IMR-90 (cell line): ENCODE data around the gene MFSD6.

ENCODE experiments used
- BHLHE40 ChIP-seq: fragments of 150-350 bp; IDR thresholded peaks from 2 replicates; pipeline ENCODE4 v1.6.1; 2016; ENCODE audit warnings: mild to moderate bottlenecking, low read depth, low read length
- CEBPB ChIP-seq: IDR thresholded peaks from 2 replicates; pipeline ENCODE4 v1.6.1; 2012; ENCODE audit warnings: low read depth, low read length, improper control_type of control experiment
- CTCF ChIP-seq: conservative IDR thresholded peaks from 2 replicates; pipeline ENCODE4 v1.5.1; 2012; ENCODE audit warnings: mild to moderate bottlenecking, low read depth, low read length, improper control_type of control experiment
- ELK1 ChIP-seq: fragments of 150-350 bp; IDR thresholded peaks from 2 replicates; pipeline ENCODE4 v1.6.1; 2016; ENCODE audit warnings: low read depth, mild to moderate bottlenecking, low read length, moderate library complexity, borderline replicate concordance
- FOS ChIP-seq: fragments of 150-350 bp; IDR thresholded peaks from 2 replicates; pipeline ENCODE4 v1.6.1; 2016; ENCODE audit warnings: low read depth, low read length
- MAFK ChIP-seq: IDR thresholded peaks from 2 replicates; pipeline ENCODE4 v1.6.1; 2012; ENCODE audit warnings: low read depth, low read length, improper control_type of control experiment
- NFE2L2 ChIP-seq: fragments of 150-350 bp; IDR thresholded peaks from 2 replicates; pipeline ENCODE4 v1.6.1; 2016; ENCODE audit warnings: low read depth, mild to moderate bottlenecking, low read length
- POLR2A ChIP-seq: IDR thresholded peaks from 2 replicates; pipeline ENCODE4 v1.6.1; 2012; ENCODE audit warnings: mild to moderate bottlenecking, low read depth, low read length
- RAD21 ChIP-seq: IDR thresholded peaks from 2 replicates; pipeline ENCODE4 v1.6.1; 2012; ENCODE audit warnings: low read length, improper control_type of control experiment
- RCOR1 ChIP-seq: IDR thresholded peaks from 2 replicates; pipeline ENCODE4 v1.6.1; 2012; ENCODE audit warnings: mild to moderate bottlenecking, low read length, improper control_type of control experiment; ENCODE audit not compliant: insufficient replicate concordance
- RFX5 ChIP-seq: IDR thresholded peaks from 2 replicates; pipeline ENCODE4 v1.8.0; 2012; ENCODE audit warnings: low read depth, mild to moderate bottlenecking, low read length, moderate library complexity
- SMC3 ChIP-seq: fragments of 150-350 bp; IDR thresholded peaks from 2 replicates; pipeline ENCODE4 v1.6.1; 2016; ENCODE audit warnings: low read depth, mild to moderate bottlenecking, antibody characterized with exemption, low read length, moderate library complexity
- USF2 ChIP-seq: fragments of 150-350 bp; IDR thresholded peaks from 2 replicates; pipeline ENCODE4 v1.6.1; 2017; ENCODE audit warnings: mild to moderate bottlenecking, antibody characterized with exemption, low read length, low read depth

GRCh38 chr2:190444976-190445375 lies 36.8 kb downstream of the MFSD6 start:
- TF ChIP-seq POLR2A = no peak
- no peak for TF ChIP-seq CTCF
- no peak for TF ChIP-seq RFX5
- TF ChIP-seq USF2 = no peak
- no peak for TF ChIP-seq SMC3
- no peak for TF ChIP-seq CEBPB
- no peak for TF ChIP-seq BHLHE40
- no peak for TF ChIP-seq RCOR1
- no peak for TF ChIP-seq ELK1
- TF ChIP-seq RAD21 = no peak
- TF ChIP-seq MAFK = no peak
- no peak for TF ChIP-seq NFE2L2
- no peak for TF ChIP-seq FOS
